Measurements from ENCODE around the gene STK11. TPM values are rescaled to one million over a fixed set of nuclear protein-coding genes. Genes with fewer than 3 reads are reported as not detected.

Gene STK11
- total RNA-seq, 1 experiment from 2014 or later: 47.8 TPM

DNA sequence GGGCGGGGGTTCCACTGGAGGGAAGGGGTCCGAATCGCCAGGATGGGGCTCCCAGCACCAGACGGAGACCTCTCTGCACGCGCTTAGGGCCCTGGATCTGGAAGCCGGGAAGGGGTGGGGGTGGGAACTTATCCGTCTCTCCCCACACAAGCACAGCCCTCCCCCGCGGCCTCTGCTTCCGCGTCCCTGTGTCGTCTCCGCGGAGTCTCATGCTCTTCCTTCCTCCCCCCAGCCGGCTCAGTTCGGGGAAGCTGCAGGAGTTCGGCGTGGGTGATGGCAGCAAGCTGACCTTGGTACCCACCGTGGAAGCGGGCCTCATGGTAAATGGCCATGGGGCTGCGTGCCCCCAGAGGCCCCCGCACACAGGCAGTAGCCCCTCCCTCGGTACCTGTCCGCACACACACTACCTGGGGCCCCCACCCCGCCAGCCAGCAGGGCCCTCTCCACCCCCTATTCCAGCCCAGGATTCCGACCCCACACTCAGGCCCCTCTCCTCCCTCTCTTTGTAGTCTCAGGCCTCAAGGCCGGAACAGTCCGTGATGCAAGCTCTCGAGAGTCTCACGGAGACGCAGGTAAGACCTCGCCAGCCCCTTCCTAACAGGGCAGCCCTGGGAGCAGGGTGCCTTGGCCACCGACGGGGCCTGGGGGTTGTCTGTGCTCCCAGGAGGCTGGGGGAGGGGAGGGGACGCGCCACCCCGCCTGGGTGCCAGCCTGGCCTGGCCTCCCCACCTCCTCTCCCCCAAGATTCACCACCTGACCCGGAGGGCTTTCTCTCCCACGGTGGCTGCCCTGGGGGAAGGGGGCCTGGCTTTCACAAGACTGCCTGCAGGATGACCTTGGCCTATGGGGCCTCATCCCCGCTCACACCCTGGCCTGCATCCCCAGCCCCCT, 46.0 kb downstream of the STK11 start:
- DNase-seq (ENCODE audit: low read depth, low spot score): peak; percentile 76
- in situ Hi-C loops (cut with HindIII; ENCODE audit: low pct_unique_long_range_greater_than_20kb, low sequenced_read_pairs): no loop called here

DNA sequence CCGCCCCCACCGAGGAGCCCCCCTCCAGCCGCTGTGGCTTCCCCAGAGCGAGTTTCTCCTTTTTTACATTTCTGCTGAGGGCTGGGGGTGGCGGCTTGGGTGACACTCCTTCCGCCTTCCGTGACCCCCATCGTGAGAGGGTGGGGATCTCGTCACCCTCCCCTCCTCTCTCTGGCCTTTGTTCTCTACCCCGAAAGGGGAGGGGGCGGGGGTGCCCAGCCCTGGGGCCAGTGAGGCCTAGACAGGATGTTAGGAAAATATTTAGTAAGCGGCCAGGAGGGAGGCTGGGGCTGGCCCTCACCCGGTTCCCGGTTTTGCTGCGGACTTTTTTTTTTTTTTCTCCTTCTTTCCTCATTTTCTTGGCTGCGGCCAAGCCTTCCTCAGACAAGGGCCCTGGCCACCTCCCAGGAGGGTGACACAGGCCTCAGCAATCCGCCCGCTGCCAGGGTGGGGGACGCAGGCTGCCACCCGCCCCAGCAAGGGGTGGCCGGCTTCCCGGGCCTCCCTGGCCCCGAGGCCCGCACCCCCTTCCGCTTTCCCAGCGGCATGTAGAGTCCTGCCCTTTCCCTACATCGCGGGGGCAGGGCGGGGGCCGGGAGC, 46.7 kb downstream of the STK11 start:
- DNase-seq (ENCODE audit: low read depth, low spot score): peak; percentile 59

DNA sequence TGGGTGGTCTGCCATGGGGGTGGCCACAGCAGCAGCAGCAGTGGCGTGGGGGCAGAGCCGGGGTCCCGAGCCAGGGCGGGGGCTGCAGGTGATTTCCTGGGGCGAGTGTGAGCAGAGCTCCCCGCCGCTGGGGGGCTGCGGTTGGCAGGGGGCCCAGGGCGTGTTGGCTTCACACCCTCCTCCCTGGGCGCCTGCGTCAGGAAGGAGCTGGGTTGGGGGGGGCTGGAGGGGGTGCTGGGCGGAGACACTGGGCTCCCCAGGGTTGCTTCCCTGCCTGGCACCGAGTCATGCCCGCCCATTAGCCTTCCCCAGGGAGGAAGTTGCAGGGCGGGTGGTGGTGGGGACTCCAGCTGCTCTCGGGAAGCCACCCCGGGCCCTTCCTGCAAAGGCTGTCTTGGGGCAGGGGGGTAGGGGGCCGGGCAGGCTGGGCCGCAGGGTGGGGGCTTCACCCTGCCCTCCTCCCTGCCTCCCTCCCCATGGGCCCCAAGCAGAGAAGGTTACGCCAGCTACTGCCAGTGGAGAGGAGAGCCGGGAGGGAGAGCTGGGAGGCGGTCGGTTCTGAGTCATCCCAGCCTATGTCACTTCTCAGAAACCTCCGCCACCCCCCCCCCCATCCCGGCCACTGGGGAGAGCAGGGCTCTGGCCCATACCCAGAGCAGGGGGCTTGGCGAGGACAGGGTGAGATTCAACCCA, 47.4 kb downstream of the STK11 start:
- peak; percentile 76 for DNase-seq (ENCODE audit: low read depth, low spot score)
- in situ Hi-C loops (cut with HindIII; ENCODE audit: low pct_unique_long_range_greater_than_20kb, low sequenced_read_pairs): no loop called here

More for the DNA sequence above, 46.7 kb downstream of the STK11 start:
- in situ Hi-C loops (cut with HindIII; ENCODE audit: low pct_unique_long_range_greater_than_20kb, low sequenced_read_pairs): no loop called here

DNA sequence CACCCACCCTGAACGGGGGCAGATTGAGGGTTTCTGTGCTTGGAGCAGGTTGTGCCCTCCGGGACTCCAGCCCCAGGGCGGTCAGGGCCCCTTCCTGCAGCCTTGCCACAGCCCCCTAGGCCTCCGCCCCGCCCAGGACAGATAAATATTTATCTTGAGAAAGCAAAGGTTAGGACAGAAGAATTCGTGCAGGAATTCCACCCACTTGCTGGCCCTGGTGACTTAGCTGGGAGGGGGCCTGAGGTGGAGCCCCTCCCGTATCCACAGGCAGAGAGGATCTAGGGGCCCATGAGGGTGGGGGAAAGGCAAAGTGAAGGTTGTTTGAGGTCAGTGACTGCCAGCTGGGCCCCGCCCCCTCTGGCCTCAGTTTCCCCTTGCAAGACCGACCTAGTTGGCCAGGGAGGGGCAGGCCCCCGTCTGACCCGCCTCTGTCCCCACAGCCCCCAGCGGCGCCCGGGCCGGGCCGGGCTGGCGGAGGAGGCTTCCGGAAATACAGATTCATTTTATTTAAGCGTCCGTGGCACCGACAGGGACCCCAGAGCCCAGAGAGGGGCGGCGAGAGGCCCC, 48.0 kb downstream of the STK11 start:
- in situ Hi-C loops (cut with HindIII; ENCODE audit: low pct_unique_long_range_greater_than_20kb, low sequenced_read_pairs): no loop called here
- DNase-seq (ENCODE audit: low read depth, low spot score): no peak

DNA sequence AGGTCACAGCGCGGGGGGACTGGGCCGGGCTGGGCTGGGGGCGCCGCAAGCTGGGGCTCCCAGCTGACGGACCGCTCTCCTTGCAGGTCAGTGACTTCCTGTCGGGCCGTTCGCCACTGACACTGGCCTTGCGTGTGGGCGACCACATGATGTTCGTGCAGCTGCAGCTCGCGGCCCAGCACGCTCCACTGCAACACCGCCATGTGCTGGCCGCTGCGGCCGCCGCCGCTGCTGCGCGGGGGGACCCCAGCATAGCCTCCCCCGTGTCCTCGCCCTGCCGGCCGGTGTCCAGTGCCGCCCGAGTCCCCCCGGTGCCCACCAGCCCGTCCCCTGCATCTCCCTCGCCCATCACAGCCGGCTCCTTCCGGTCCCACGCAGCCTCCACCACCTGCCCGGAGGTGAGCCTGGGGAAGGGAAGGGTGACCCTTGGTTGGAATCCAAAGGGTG, 48.5 kb downstream of the STK11 start:
- in situ Hi-C loops (cut with HindIII; ENCODE audit: low pct_unique_long_range_greater_than_20kb, low sequenced_read_pairs): no loop called here
- DNase-seq (ENCODE audit: low read depth, low spot score): no peak

DNA sequence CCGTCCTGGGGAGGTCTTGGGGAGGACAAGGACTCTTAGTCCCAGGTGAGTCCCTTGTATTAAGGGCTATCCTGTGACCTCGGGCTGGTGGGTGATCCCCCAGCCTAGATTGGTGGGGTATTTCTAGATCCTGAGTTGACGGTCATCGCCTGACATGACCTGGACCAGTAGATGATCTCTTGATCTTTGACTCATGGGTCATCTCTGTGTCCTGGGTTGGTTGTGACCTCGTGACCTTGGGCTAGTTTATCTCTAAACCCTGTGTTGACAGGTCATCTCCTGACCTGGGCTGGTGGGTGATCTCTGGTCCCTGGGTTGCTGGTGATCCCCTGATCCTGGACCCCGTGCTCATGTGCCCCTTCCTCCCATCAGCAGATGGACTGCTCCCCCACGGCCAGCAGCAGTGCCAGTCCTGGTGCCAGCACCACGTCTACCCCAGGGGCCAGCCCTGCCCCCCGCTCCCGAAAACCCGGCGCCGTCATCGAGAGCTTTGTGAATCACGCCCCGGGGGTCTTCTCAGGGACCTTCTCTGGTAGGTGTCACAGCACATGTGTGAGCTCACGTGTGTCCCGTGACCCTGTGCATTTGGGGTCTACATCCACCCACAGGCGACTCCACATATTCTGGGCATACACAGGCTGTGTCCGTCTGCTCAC, 49.1 kb downstream of the STK11 start:
- in situ Hi-C loops (cut with HindIII; ENCODE audit: low pct_unique_long_range_greater_than_20kb, low sequenced_read_pairs): no loop called here

DNA sequence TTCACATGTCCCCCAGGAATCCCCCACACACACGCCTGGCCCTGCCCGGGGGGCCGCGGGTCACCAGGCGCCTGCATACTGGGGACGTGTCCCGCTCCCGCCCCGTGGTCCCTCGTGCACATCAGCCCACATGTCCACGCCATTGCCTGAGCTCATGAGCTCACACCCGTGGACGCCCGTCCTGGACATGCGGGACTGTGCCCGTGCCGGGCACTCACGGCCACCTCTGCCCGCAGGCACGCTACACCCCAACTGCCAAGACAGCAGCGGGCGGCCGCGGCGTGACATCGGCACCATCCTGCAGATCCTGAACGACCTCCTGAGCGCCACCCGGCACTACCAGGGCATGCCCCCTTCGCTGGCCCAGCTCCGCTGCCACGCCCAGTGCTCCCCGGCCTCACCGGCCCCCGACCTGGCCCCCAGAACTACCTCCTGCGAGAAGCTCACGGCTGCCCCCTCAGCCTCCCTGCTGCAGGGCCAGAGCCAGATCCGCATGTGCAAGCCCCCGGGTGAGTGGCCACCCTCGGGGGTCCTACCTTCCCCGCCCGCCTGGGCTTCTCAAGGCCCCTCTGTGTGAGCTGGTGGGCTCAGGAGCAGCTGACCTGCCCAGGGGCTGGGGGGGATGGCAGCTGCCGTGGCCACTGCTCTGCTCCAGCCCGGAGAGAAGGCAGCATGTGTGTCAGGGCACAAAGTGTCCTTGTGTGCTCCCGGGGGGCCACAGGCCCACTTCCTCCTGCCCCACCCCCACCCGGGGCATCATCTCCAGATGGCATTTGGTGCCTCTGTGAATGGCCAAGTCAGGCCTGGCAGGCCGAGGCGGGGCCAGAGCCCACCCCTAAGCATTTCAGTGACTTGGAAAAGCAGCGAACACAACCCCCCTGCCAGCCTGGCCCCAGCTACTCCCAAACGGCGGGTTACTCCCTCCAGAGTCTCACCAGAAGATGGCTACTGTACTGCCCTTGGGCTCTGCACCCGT, 49.9 kb downstream of the STK11 start:
- in situ Hi-C loops (cut with HindIII; ENCODE audit: low pct_unique_long_range_greater_than_20kb, low sequenced_read_pairs): no loop called here
- no peak for DNase-seq (ENCODE audit: low read depth, low spot score)

More for the DNA sequence above, 49.1 kb downstream of the STK11 start:
- no peak for DNase-seq (ENCODE audit: low read depth, low spot score)

DNA sequence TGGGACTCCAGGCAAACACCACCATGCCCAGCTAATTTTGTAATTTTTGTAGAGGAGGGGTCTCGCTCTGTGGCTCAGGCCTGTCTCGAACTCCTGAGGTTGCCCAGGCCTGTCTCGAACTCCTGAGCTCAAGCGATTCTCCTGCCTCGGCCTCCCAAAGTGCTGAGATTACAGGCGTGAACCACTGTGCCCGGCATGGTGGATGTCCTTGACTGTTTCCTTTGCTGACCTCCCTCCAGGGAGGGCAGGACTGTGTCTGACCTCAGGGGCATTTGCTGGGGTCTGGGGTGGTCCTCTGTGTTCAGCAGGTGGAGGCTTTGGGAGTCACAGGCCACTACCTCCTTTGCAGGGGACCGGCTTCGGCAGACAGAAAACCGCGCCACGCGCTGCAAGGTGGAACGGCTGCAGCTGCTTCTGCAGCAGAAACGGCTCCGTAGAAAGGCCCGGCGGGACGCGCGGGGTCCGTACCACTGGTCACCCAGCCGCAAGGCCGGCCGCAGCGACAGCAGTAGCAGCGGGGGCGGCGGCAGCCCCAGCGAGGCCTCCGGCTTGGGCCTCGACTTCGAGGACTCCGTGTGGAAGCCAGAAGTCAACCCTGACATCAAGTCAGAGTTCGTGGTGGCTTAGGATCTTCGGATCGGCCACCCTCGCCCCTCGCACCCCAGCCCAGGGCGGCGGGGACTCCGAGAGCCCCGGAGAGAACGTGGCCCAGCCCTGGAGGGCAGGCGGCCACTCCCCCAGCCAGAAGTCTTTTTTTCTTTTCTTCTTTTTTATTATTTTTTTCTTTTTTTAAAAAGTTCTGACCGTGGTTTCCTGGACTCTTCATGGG, 51.3 kb downstream of the STK11 start:
- in situ Hi-C loops (cut with HindIII; ENCODE audit: low pct_unique_long_range_greater_than_20kb, low sequenced_read_pairs): no loop called here
- DNase-seq (ENCODE audit: low read depth, low spot score): no peak

DNA sequence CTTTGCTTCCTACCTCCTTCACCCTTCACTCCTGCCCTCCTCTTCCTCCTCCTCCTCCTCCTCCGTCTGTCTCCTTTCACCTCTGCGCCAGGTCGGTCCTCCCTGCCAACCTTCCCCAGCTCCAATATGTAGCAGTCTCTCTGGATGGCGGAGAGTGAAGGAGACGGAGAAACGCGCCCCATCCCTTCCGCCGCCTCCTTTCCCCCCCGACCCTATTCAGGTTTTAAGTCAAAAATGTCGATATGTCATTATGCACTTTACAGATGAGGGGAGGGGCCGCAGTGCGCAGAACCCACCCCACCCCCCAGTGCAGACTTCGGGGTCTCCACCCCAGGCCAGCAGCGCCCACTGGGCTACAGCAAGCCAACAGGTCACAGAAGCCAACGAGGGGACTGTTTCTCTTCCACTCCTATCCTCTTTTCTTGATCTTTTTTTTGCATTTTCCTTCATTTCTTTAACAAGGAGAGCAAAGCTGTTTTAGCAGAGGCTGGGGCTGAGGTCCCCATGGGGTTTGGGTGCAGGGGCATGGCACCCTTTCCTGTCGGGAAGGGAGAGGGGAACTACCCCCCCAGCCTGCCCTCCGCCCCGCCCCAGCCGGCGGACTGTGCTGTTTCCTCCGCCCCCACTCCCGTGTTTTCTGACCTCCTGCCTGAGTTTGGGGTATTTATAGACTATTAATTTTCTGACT, 52.0 kb downstream of the STK11 start:
- in situ Hi-C loops (cut with HindIII; ENCODE audit: low pct_unique_long_range_greater_than_20kb, low sequenced_read_pairs): no loop called here
- no peak for DNase-seq (ENCODE audit: low read depth, low spot score)

DNA sequence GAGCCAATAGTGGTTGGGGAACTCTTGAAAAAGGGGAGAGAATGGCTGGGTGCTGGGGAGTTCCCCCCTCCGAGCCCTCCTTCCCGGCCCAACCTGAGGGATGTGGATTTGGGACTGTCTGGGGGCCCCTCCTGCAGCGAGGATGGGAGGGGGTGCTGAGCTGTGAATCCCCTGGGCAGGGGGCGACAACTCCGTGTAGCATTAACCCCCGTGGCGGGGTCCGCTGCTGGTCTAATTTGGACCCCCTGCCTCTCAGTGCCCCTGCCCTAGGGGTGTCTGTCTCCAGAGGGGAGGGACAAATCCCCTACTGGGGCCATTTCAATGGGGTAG, 52.5 kb downstream of the STK11 start:
- no peak for DNase-seq (ENCODE audit: low read depth, low spot score)
- in situ Hi-C loops (cut with HindIII; ENCODE audit: low pct_unique_long_range_greater_than_20kb, low sequenced_read_pairs): no loop called here

DNA sequence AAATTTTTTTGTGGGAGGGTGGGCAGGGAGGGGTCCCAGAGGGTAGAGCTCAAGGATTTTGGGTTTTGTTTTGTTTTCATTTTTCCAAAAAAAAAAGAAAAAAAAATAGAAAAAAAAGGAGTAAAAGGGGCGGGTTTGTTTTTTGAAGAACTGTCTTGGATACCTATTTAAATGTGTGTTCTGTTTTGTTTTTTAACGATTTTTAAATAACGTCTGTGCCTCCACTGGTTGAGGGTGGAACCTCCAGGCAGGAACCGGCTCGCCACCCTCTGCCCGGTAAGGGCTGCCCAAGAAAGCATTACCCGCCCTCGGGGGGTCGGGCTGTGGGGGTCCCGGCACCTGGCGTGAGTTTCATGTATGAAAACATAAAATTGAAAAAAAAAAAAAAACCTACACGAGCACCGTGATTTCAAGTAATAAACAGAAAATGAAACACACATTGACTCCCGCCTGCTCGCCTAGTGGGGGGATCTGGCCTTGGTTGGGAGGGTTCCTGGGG, 53.2 kb downstream of the STK11 start:
- no peak for DNase-seq (ENCODE audit: low read depth, low spot score)
- in situ Hi-C loops (cut with HindIII; ENCODE audit: low pct_unique_long_range_greater_than_20kb, low sequenced_read_pairs): no loop called here

DNA sequence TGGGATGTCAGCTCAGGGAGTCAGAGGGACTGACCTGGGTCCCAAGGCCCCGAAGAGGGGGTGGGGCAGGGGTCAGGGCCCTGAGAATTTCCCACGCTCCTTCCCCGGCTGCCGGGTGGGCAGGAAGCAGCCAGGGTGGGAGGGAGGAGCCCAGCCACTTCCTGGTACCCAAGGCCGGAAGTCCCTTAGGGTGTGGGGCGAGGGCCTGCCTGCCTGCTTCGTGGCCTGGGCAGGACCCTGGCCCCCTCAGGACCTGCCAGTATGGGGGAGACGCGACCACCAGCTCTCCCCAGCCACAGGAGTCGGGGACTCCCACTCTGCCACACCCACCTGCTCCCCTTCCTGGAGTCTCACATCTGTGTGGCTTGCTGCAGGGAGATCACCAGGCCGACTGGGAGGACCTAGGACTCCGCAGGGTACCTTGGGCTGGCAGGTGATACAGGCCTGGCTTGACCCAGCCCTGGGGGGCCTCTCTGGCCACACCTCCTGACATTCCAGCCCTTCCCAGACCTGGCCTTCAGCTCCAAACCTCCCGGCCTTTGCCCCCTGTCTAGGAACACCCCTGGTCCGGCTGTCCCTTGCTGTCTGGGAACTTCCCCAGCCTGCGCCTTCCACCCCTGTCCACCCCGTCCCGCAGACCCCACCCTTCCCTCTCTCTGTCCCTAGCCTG, 53.8 kb downstream of the STK11 start:
- peak; percentile 56 for DNase-seq (ENCODE audit: low read depth, low spot score)

DNA sequence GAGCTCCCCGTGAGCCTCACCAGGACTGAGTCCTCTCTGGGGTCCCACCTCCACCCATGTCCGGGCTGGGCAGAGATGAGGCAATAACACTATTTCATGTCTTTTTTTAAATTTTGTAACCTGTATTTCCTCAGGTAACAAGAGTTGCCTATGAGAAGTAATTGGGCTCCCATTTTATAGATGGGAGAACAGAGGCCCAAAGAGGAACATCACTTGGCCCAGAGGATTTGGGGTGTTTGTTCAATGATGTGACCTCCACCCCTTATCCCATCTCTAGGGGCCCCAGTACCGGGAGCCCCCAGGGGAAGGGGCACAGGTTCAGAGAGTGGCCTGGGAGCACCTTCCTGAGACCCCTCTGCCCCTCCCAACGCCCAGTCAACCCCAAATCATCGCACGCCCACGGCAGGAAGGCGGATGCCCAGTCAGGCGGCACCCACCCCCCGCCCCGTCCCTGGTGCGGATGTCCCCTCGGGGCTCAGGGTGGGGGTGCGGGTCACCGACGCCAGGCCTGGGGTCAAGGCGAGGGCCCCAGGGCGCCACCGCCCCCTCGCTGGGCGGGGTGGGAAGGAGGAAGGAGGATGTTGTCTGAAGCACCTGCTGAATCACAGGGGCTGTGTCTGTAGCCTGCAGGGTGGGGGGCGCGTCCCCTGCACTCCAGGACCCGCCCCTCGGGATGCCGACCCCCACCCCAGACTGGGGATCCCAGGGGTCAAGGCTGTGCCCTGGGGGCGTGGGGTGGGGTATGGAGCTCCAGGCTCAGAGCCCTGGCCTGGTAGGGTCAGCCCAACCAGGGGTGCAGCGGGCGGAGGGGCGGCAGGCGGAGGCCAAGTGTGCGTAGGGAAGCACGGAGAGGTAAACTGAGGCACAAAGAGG, 54.5 kb downstream of the STK11 start:
- in situ Hi-C loops (cut with HindIII; ENCODE audit: low pct_unique_long_range_greater_than_20kb, low sequenced_read_pairs): no loop called here
- DNase-seq (ENCODE audit: low read depth, low spot score): no peak

More for the DNA sequence above, 53.8 kb downstream of the STK11 start:
- in situ Hi-C loops (cut with HindIII; ENCODE audit: low pct_unique_long_range_greater_than_20kb, low sequenced_read_pairs): no loop called here
